Type B pancreatic cell (in vitro differentiated cells): ENCODE data around the gene SPSB4. TPM values are rescaled to one million over a fixed set of nuclear protein-coding genes. Genes with fewer than 3 reads are reported as not detected.

Experiments used
- DNase-seq: peaks from one replicate; pipeline ENCODE4 v3.0.0; 2021; ENCODE audit warnings: mixed read lengths; ENCODE audit not compliant: unreplicated experiment; ENCODE audit errors: extremely low spot score
- H3K27ac Mint-ChIP-seq: 2 replicates; pipeline ENCODE4 v1.8.0; 2021; ENCODE audit warnings: mild to moderate bottlenecking, mixed read lengths
- H3K27me3 Mint-ChIP-seq: 2 replicates; pipeline ENCODE4 v1.8.0; 2021; ENCODE audit warnings: mixed read lengths
- H3K36me3 Mint-ChIP-seq: 2 replicates; pipeline ENCODE4 v1.8.0; 2021; ENCODE audit warnings: mixed read lengths
- H3K4me1 Mint-ChIP-seq: one replicate; pipeline ENCODE4 v1.8.0; 2021; ENCODE audit warnings: mixed read lengths; ENCODE audit not compliant: unreplicated experiment
- H3K4me3 Mint-ChIP-seq: 2 replicates; pipeline ENCODE4 v1.8.0; 2021; ENCODE audit warnings: mild to moderate bottlenecking, mixed read lengths
- H3K9me3 Mint-ChIP-seq: 2 replicates; pipeline ENCODE4 v1.8.0; 2021; ENCODE audit warnings: mixed read lengths
- total RNA-seq: library from RNA; stranded (reverse); gene quantifications from 2 replicates; pipeline ENCODE4 v1.2.1, GENCODE V29; 2021; ENCODE audit warnings: low replicate concordance
- TF ChIP-seq, protein P1 (sequence below): fragments of 200-600 bp; sonication (generic); conservative IDR thresholded peaks from 2 replicates; pipeline ENCODE4 v1.5.0; 2021; ENCODE audit warnings: antibody characterized with exemption, mild to moderate bottlenecking

The SPSB4 gene
- total RNA-seq, 1 donor from 2014 or later = 23.8 TPM

DNA sequence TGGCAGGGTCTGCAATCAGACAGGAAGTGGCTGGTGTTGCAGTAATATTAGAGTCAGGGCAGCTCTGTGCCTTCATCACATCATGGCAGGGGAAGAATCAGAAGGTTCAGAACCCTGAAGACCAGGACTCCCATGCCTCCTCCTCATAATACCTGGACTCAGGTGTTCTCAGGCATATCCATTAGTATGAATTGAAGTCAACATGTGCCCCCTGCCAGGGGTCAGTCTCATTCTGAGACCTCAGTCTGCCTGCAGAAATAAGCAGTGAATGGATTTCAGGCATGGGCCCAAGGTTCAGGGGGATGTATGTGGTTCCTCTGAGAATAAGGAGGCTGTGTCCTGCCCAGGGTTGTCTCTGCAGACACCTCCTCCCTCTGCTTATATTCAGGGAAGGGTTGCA is 74.2 kb downstream of the SPSB4 start:
- DNase-seq = no peak
- Mint-ChIP-seq H3K27me3 (no peaks in the 10 kb centered on the region), H3K36me3 (no peaks in the 10 kb centered on the region), H3K4me1 (peaks cover 9% of the 10 kb centered on the region), H3K4me3 (no peak overlapping the region), H3K9me3 (peaks cover 6% of the 10 kb centered on the region), H3K27ac (no peak overlapping the region)
- TF ChIP-seq, protein P1, sequence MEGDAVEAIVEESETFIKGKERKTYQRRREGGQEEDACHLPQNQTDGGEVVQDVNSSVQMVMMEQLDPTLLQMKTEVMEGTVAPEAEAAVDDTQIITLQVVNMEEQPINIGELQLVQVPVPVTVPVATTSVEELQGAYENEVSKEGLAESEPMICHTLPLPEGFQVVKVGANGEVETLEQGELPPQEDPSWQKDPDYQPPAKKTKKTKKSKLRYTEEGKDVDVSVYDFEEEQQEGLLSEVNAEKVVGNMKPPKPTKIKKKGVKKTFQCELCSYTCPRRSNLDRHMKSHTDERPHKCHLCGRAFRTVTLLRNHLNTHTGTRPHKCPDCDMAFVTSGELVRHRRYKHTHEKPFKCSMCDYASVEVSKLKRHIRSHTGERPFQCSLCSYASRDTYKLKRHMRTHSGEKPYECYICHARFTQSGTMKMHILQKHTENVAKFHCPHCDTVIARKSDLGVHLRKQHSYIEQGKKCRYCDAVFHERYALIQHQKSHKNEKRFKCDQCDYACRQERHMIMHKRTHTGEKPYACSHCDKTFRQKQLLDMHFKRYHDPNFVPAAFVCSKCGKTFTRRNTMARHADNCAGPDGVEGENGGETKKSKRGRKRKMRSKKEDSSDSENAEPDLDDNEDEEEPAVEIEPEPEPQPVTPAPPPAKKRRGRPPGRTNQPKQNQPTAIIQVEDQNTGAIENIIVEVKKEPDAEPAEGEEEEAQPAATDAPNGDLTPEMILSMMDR = no peak

DNA sequence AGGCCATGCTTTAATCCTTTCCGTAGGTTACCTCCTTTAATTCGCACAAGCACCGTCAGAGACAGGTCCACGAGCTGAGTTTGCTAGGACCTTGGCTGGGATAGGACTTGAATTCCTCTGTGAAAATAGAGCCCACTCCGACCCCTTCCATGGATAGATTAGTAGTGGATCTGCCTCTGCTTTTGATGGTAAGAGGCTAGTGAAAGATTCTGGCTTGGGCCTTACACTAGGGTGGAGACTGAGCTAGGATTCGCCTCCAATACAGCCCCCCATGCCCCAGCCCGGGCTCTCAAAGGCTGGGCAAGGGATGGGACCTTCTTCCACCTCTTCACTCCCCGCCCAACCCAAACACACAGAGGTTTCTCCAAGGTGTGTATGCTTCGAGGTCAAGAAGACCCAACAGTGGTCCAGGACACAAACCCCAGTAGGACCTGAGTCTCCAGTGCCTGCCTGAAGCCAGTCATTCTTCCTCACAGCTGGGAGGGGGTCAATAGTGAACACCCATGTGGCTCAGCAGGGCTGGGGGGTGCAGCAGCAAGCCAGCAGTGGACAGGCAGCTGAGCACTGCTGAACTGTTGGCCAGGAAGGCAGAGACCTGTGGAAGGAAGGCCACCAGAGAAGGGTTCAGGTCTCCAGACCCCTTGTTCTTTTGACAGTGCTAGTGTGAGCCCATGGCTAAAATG is 75.7 kb downstream of the SPSB4 start:
- no peak for DNase-seq
- Mint-ChIP-seq H3K27me3 (no peaks in the 10 kb centered on the region), H3K4me3 (no peak overlapping the region), H3K9me3 (peaks cover 5% of the 10 kb centered on the region), H3K4me1 (peaks cover 5% of the 10 kb centered on the region), H3K36me3 (peaks cover 4% of the 10 kb centered on the region), H3K27ac (no peak overlapping the region)
- TF ChIP-seq, protein P1 = no peak

DNA sequence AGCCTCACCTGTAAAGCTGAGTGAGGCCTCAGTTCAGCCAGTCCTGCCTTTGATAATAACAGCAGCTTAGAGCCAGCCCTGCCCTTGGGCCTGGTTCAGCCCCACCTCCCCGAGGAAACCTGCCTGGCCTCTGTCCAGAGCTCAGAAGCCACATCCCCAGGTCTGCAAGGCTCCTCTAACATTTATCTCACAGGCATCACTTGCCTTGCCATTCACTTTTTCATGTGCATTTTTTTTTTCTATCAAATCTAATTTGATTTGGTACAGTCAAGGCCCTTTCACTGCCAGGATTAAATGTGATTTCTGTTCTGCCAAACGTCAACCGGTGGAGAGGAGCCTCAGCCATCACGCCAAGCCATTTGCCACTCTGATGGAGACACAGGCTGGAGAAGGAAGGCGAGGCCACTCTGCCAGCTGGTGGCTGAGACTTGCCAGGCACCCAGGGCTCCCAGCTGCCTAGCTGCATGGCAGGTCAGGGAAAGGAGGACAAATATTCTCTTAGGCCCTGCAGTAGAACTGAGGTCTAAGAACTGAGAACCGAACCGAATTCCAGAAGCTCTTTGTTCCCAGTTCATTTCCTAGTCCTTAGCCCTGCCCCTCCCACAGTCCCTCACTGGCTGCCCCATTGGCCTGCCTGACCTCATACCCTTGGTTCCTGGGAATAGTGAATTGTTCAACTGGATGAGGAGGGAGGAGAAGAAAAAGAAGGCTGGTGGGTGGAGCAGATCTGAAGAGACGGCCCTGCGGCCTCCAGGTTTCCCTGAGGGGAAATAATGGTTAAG is 76.4 kb downstream of the SPSB4 start:
- Mint-ChIP-seq H3K4me3 (no peak overlapping the region), H3K27ac (no peak overlapping the region), H3K27me3 (no peaks in the 10 kb centered on the region), H3K4me1 (peaks cover 5% of the 10 kb centered on the region), H3K9me3 (peaks cover 6% of the 10 kb centered on the region), H3K36me3 (peaks cover 4% of the 10 kb centered on the region)
- DNase-seq = peak; percentile 44
- TF ChIP-seq, protein P1 = no peak

DNA sequence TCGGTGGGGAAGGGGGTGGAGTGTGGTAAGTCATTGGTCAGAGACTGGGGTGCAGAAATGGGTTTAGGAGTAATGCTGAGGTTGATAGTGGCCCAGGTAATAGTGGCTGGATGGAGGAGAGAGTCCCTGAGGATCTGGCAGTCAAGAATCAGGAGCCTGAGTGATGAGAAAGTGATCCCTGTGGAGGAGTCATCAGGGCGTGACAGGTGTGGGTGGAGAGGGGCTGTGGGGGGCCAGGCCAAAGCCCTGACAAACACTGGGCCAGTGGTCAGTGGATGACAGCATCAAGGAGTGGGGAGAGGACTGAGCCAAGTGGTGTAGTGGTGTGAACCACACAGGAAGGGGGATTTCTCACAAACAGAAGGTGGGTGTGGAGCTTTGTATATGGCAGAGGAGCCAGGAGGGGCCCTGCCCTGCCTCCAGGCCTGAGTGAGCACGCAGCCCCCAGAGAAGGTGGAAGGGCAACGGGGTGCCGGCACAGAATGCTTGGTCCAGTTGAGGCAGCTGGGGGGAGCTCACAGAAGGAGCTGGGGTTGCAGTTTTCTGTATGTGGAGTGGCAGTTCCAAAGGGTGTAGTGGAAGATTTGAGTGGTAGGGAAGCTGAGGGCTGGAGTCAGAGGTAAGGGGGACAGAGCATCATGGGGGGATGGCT is 77.1 kb downstream of the SPSB4 start:
- H3K27ac Mint-ChIP-seq = no peak overlapping the region
- H3K9me3 Mint-ChIP-seq = peaks cover 6% of the 10 kb centered on the region
- TF ChIP-seq, protein P1 = no peak
- no peaks in the 10 kb centered on the region for H3K27me3 Mint-ChIP-seq
- no peak for DNase-seq
- H3K4me3 Mint-ChIP-seq = no peak overlapping the region
- H3K36me3 Mint-ChIP-seq = peaks cover 4% of the 10 kb centered on the region
- H3K4me1 Mint-ChIP-seq = peaks cover 5% of the 10 kb centered on the region

DNA sequence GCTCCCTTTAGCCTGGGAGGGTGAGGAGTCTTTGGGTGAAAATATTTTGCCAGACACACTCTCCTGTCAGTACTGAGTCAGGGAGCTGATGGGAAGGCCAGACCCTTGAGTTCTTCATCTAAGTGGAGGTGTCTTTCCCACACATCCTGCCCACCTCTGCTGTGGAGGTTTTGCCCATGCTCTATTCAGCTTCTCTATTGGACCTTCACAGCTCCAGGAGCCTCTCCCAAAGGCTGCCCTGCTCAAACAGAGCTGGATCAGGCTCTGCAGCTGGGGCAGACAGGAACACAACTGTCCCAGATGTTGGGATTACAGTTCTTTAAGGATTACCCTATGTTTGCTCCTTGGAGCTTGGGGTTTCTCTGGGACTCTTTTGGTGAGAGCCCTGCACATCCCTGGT is 77.9 kb downstream of the SPSB4 start:
- H3K27ac Mint-ChIP-seq = no peak overlapping the region
- TF ChIP-seq, protein P1 = no peak
- peaks cover 6% of the 10 kb centered on the region for H3K9me3 Mint-ChIP-seq
- H3K27me3 Mint-ChIP-seq = no peaks in the 10 kb centered on the region
- peaks cover 5% of the 10 kb centered on the region for H3K4me1 Mint-ChIP-seq
- no peak for DNase-seq
- H3K36me3 Mint-ChIP-seq = peaks cover 4% of the 10 kb centered on the region
- H3K4me3 Mint-ChIP-seq = no peak overlapping the region
